ENCODE measurements around the gene TGIF1. TPM values are rescaled to one million over a fixed set of nuclear protein-coding genes. Genes with fewer than 3 reads are reported as not detected.

TGIF1 gene
- total RNA-seq, 4 donors from 2014 or later: 87.5 to 114 (median 106) TPM

DNA sequence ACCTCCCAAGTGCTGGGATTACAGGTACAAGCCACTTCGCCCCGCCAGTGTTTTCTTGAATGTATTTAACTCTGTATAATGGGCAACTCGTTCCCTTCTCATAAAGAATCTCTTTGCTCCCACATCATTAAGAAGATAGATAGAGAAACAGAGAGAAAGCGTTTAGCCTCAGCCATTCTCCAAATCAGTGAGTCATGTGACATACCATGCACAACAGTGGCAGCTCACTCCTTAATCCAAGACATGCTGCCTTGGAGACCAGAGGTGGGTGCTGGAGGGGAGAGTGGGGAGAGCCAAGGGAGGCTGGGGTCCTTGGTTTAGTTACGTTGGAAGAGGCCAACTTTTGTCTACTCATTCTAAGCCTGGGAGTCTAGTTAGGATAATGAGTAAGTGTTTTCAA, 54.7 kb downstream of the TGIF1 start:
- WGBS, 2 donors: 83 to 87% methylated on average over 5 of the region's 5 CpGs
- DNase-seq (ENCODE audit: low spot score in 2 of 2): no peak
- intact Hi-C loops (cut with DNase I; ENCODE audit: low total_unique reads): no loop called here
- no peak for TF ChIP-seq POLR2A (IDR thresholded peaks at IDR 0.05)
- no peak for TF ChIP-seq CTCF (IDR thresholded peaks at IDR 0.05)
- no peak overlapping the region for H3K4me3 ChIP-seq (ENCODE audit: low read depth, poor library complexity, severe bottlenecking)

- WGBS, 2 donors: 58 to 63% methylated on average over 17 of the region's 17 CpGs
- no peak overlapping the region for H3K4me3 ChIP-seq (ENCODE audit: low read depth, poor library complexity, severe bottlenecking)
- TF ChIP-seq CTCF (IDR thresholded peaks at IDR 0.05) (no peak), POLR2A (IDR thresholded peaks at IDR 0.05) (no peak)
- intact Hi-C loops (cut with DNase I; ENCODE audit: low total_unique reads): no loop called here
- DNase-seq (ENCODE audit: low spot score in 2 of 2): peak in 1 of 2 donors; percentile 64
Measured at GRCh38 chr18:3508576-3509549, 58.9 kb downstream of the TGIF1 start.

Other genes starting within 250 kb of the TGIF1 start
- gene MYOM1, start 230.2 kb upstream of the TGIF1 start, total RNA-seq: 1 to 10 TPM in 3 of 4 donors, under 1 TPM in 1; 0.67 to 2.1 (median 1.5) TPM
- gene MYL12A, start 202.4 kb upstream of the TGIF1 start, total RNA-seq: 100 to 1,000 TPM; 240 to 337 (median 294) TPM
- gene MYL12B, start 188.0 kb upstream of the TGIF1 start, total RNA-seq: 100 to 1,000 TPM; 240 to 360 (median 286) TPM

Measured in lower leg skin (tissue), 4 donors.